IMR-90 (cell line): Measurements from ENCODE around the gene GTF2F1. TPM values are rescaled to one million over a fixed set of nuclear protein-coding genes. Genes with fewer than 3 reads are reported as not detected.

Source experiments
- ATAC-seq: fragments of 200-7000 bp; cut with Tn5 transposase; 2 replicates; pipeline ENCODE4 v1.9.1; 2020; ENCODE audit warnings: low read depth, mild to moderate bottlenecking, moderate library complexity
- BruUV-seq: library from RNA; stranded (reverse); fragments of 400-500 nt; replicated peaks from 2 replicates; lab custom pipeline; 2021; lab: Mats Ljungman, UMichigan
- CTCF ChIA-PET: fragments of 300-600 bp; formaldehyde crosslinking; extraction: SDS; loops from one replicate; lab custom pipeline; 2021; ENCODE audit warnings: antibody characterized with exemption; lab: Yijun Ruan, JAX
- POLR2A ChIA-PET: fragments of 300-600 bp; sonication (Branson Sonifier 250); formaldehyde crosslinking; loops from one replicate; lab custom pipeline; 2022; ENCODE audit warnings: antibody characterized with exemption; ENCODE audit not compliant: unreplicated experiment; lab: Charles Lee
- DNase-seq: peaks from one replicate; pipeline ENCODE4 v3.0.0; 2013
- H2AFZ ChIP-seq: replicated peaks from 2 replicates; pipeline ENCODE3; 2013; ENCODE audit warnings: low read length, mild to moderate bottlenecking; ENCODE audit not compliant: poor library complexity
- H2AK5ac ChIP-seq: 2 replicates; pipeline ENCODE4 v1.6.1; 2013; ENCODE audit warnings: low read depth, low read length, inconsistent platforms
- H2AK9ac ChIP-seq: replicated peaks from 2 replicates; pipeline ENCODE3; 2013; ENCODE audit warnings: mild to moderate bottlenecking, low read depth, low read length, moderate library complexity; ENCODE audit not compliant: poor library complexity
- H2BK120ac ChIP-seq: 2 replicates; pipeline ENCODE4 v1.6.1; 2013; ENCODE audit warnings: low read depth, low read length, inconsistent platforms
- H2BK15ac ChIP-seq: 3 replicates; pipeline ENCODE4 v1.6.1; 2013; ENCODE audit warnings: low read depth, low read length, inconsistent platforms
- H2BK20ac ChIP-seq: 2 replicates; pipeline ENCODE4 v1.6.1; 2013; ENCODE audit warnings: low read depth, mild to moderate bottlenecking, inconsistent platforms, low read length, moderate library complexity
- H2BK5ac ChIP-seq: 2 replicates; pipeline ENCODE4 v1.6.1; 2013; ENCODE audit warnings: mild to moderate bottlenecking, low read depth, low read length, inconsistent platforms; ENCODE audit not compliant: poor library complexity, severe bottlenecking
- H3K14ac ChIP-seq: replicated peaks from 2 replicates; pipeline ENCODE4 v1.6.1; 2013; ENCODE audit warnings: low read depth, low read length, inconsistent platforms
- H3K18ac ChIP-seq: 2 replicates; pipeline ENCODE4 v1.6.1; 2013; ENCODE audit warnings: low read depth, low read length, control low read depth
- H3K23ac ChIP-seq: 2 replicates; pipeline ENCODE4 v1.6.1; 2013; ENCODE audit warnings: low read depth, low read length, inconsistent platforms
- H3K27ac ChIP-seq: 2 replicates; pipeline ENCODE4 v1.5.1; 2013; ENCODE audit warnings: mild to moderate bottlenecking, control low read depth, low read length; ENCODE audit not compliant: insufficient read depth
- H3K27me3 ChIP-seq: 2 replicates; pipeline ENCODE4 v1.6.1; 2013; ENCODE audit warnings: low read length; ENCODE audit not compliant: control insufficient read depth, insufficient read depth
- H3K36me3 ChIP-seq: 2 replicates; pipeline ENCODE4 v1.6.1; 2013; ENCODE audit warnings: low read length, mixed read lengths; ENCODE audit not compliant: control insufficient read depth, insufficient read depth
- H3K4ac ChIP-seq: 2 replicates; pipeline ENCODE4 v1.6.1; 2013; ENCODE audit warnings: low read depth, low read length, inconsistent platforms
- H3K4me1 ChIP-seq: 2 replicates; pipeline ENCODE4 v1.6.1; 2013; ENCODE audit warnings: low read length, mixed read lengths; ENCODE audit not compliant: control insufficient read depth, insufficient read depth
- H3K4me2 ChIP-seq: 2 replicates; pipeline ENCODE4 v1.6.1; 2013; ENCODE audit warnings: low read depth, mild to moderate bottlenecking, control low read depth, low read length, moderate library complexity
- H3K4me3 ChIP-seq: 2 replicates; pipeline ENCODE4 v1.5.1; 2013; ENCODE audit warnings: low read depth, mild to moderate bottlenecking, control low read depth, low read length, moderate library complexity; ENCODE audit not compliant: insufficient read depth
- H3K56ac ChIP-seq: 2 replicates; pipeline ENCODE4 v1.6.1; 2013; ENCODE audit warnings: low read length, inconsistent platforms; ENCODE audit not compliant: insufficient read depth; ENCODE audit errors: extremely low read depth
- H3K79me1 ChIP-seq, 2 experiments: 2 replicates each; pipeline ENCODE4 v1.6.1; 2013; ENCODE audit warnings: low read length in 2 of 2, inconsistent platforms in 1 of 2, low read depth in 1 of 2
- H3K9ac ChIP-seq: 2 replicates; pipeline ENCODE4 v1.6.1; 2013; ENCODE audit warnings: low read depth, low read length, control low read depth
- H3K9me1 ChIP-seq: 2 replicates; pipeline ENCODE4 v1.6.1; 2013; ENCODE audit warnings: low read length, inconsistent platforms; ENCODE audit not compliant: insufficient read depth
- H3K9me3 ChIP-seq: 2 replicates; pipeline ENCODE4 v1.6.1; 2013; ENCODE audit warnings: low read length; ENCODE audit not compliant: control insufficient read depth, insufficient read depth
- H4K20me1 ChIP-seq: 2 replicates; pipeline ENCODE4 v1.6.1; 2013; ENCODE audit warnings: low read length, inconsistent platforms; ENCODE audit not compliant: insufficient read depth
- H4K5ac ChIP-seq: 2 replicates; pipeline ENCODE4 v1.6.1; 2013; ENCODE audit warnings: mild to moderate bottlenecking, low read depth, low read length, control low read depth
- H4K8ac ChIP-seq, 2 experiments: 2 replicates each; pipeline ENCODE4 v1.6.1; 2013; ENCODE audit warnings: low read depth in 2 of 2, low read length in 2 of 2, control low read depth in 1 of 2, inconsistent platforms in 1 of 2
- H4K91ac ChIP-seq: 2 replicates; pipeline ENCODE4 v1.6.1; 2013; ENCODE audit warnings: low read depth, low read length, inconsistent platforms; ENCODE audit not compliant: insufficient read depth
- CTCF ChIP-seq: conservative IDR thresholded peaks from 2 replicates; pipeline ENCODE4 v1.5.1; 2012; ENCODE audit warnings: mild to moderate bottlenecking, low read depth, low read length, improper control_type of control experiment
- FOS ChIP-seq: fragments of 150-350 bp; IDR thresholded peaks from 2 replicates; pipeline ENCODE4 v1.6.1; 2016; ENCODE audit warnings: low read depth, low read length
- NFE2L2 ChIP-seq: fragments of 150-350 bp; IDR thresholded peaks from 2 replicates; pipeline ENCODE4 v1.6.1; 2016; ENCODE audit warnings: low read depth, mild to moderate bottlenecking, low read length
- RAD21 ChIP-seq: IDR thresholded peaks from 2 replicates; pipeline ENCODE4 v1.6.1; 2012; ENCODE audit warnings: low read length, improper control_type of control experiment
- WGBS, 2 experiments: methylation state at CpG; one replicate each; pipeline versions ENCODE4 v1.1.5 to v1.1.7; 2013; ENCODE audit warnings: missing lambda C conversion rate in 2 of 2; ENCODE audit not compliant: insufficient read length in 1 of 2; ENCODE audit errors: extremely low coverage in 2 of 2; 5-methylcytosine and 5-hydroxymethylcytosine counted together
- dilution Hi-C: fragments of 300-500 bp; cut with HindIII; formaldehyde crosslinking; loops from one replicate; pipeline ENCODE4 v1.14.3; 2018; ENCODE audit warnings: low sequenced_read_pairs; ENCODE audit not compliant: unreplicated experiment
- in situ Hi-C: fragments of 300-500 bp; cut with MboI; formaldehyde crosslinking; loops from 3 replicates; pipeline ENCODE4 v1.14.3; 2019; ENCODE audit warnings: low sequenced_read_pairs, inconsistent platforms, mixed read lengths
- intact Hi-C: fragments of 100-400 bp; cut with micrococcal nuclease; formaldehyde crosslinking; loops from 2 replicates; pipeline ENCODE4 v1.10.0; 2022
- polyA plus RNA-seq, 3 experiments: library from polyadenylated mRNA; depleted of rRNA; stranded (reverse); fragments of >200 nt; gene quantifications; 2 replicates each; pipeline ENCODE4 v1.2.3, GENCODE V29; 2012; ENCODE audit warnings: low replicate concordance in 1 of 3
- total RNA-seq: library from RNA; depleted of rRNA; stranded (reverse); fragments of >200 nt; gene quantifications from 2 replicates; pipeline ENCODE4 v1.2.3, GENCODE V29; 2012
- TF ChIP-seq, protein P1 (sequence below): fragments of 150-350 bp; IDR thresholded peaks from 2 replicates; pipeline ENCODE4 v1.6.1; 2017; ENCODE audit warnings: mild to moderate bottlenecking, antibody characterized with exemption, low read length, low read depth

Gene GTF2F1
- total and polyA plus RNA-seq, 2 of the 4 experiments (the other 2 are of a cell fraction) = 43.7 to 51.4 TPM

GRCh38 chr19:6418562-6418932, 25.6 kb upstream of the GTF2F1 start:
- Histone ChIP-seq H4K20me1 (peaks cover 63% of the 10 kb centered on the region), H3K4me3 (no peak overlapping the region), H3K9ac (no peak overlapping the region), H3K27me3 (no peaks in the 10 kb centered on the region), H3K23ac (no peak overlapping the region), H3K4me1 (no peaks in the 10 kb centered on the region), H4K8ac (no peak overlapping the region), H2AK9ac (no peak overlapping the region), H3K14ac (no peak overlapping the region), H2BK15ac (no peak overlapping the region), H4K5ac (no peak overlapping the region), H3K4ac (no peak overlapping the region), H2BK20ac (no peak overlapping the region), H2BK120ac (no peak overlapping the region), H2BK5ac (no peak overlapping the region), H2AK5ac (no peak overlapping the region), H3K9me3 (no peaks in the 10 kb centered on the region), H3K4me2 (no peak overlapping the region), H3K36me3 (peaks cover 75% of the 10 kb centered on the region), H3K27ac (no peak overlapping the region), H4K91ac (no peak overlapping the region), H3K9me1 (peaks cover 3% of the 10 kb centered on the region; the same call in 1 of the 2 replicates), H3K56ac (no peak overlapping the region), H3K79me1 (peaks cover 0 to 46% of the 10 kb centered on the region in 2 experiments; a peak in 2 of 4 replicates), H2AFZ (no peak overlapping the region), H3K18ac (no peak overlapping the region)
- ATAC-seq (no peak), DNase-seq (no peak)
- in situ Hi-C loops = no loop called here
- ChIA-PET CTCF (interaction anchor here (0.6 kb wide), 1 partner anchor 338 kb away, joined by 3 read pairs; no protein-coding TSS in a partner anchor), POLR2A (no interaction called here)
- intact Hi-C loops = loop anchor here (10.0 kb wide), 1 partner anchor 374 kb away; no protein-coding TSS in a partner anchor
- dilution Hi-C loops = no loop called here
- WGBS, 2 experiments = 95% methylated on average over 12 of the region's 19 CpGs; no CpG with 5 or more reads in 1 of the 2 experiments
- no TSS peak for BruUV-seq
- TF ChIP-seq, protein P1, sequence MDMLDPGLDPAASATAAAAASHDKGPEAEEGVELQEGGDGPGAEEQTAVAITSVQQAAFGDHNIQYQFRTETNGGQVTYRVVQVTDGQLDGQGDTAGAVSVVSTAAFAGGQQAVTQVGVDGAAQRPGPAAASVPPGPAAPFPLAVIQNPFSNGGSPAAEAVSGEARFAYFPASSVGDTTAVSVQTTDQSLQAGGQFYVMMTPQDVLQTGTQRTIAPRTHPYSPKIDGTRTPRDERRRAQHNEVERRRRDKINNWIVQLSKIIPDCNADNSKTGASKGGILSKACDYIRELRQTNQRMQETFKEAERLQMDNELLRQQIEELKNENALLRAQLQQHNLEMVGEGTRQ = no peak
- no peak for TF ChIP-seq NFE2L2
- no peak for TF ChIP-seq CTCF
- no peak for TF ChIP-seq FOS
- TF ChIP-seq RAD21 = no peak
